IMR-90 (cell line): ENCODE results near the gene TSGA10. TPM values are rescaled to one million over a fixed set of nuclear protein-coding genes. Genes with fewer than 3 reads are reported as not detected.

Experiments
- ATAC-seq: fragments of 200-7000 bp; cut with Tn5 transposase; 2 replicates; pipeline ENCODE4 v1.9.1; 2020; ENCODE audit warnings: low read depth, mild to moderate bottlenecking, moderate library complexity
- BruUV-seq: library from RNA; stranded (reverse); fragments of 400-500 nt; replicated peaks from 2 replicates; lab custom pipeline; 2021; lab: Mats Ljungman, UMichigan
- CTCF ChIA-PET: fragments of 300-600 bp; formaldehyde crosslinking; extraction: SDS; loops from one replicate; lab custom pipeline; 2021; ENCODE audit warnings: antibody characterized with exemption; lab: Yijun Ruan, JAX
- POLR2A ChIA-PET: fragments of 300-600 bp; sonication (Branson Sonifier 250); formaldehyde crosslinking; loops from one replicate; lab custom pipeline; 2022; ENCODE audit warnings: antibody characterized with exemption; ENCODE audit not compliant: unreplicated experiment; lab: Charles Lee
- DNase-seq: peaks from one replicate; pipeline ENCODE4 v3.0.0; 2013
- H2AFZ ChIP-seq: replicated peaks from 2 replicates; pipeline ENCODE3; 2013; ENCODE audit warnings: low read length, mild to moderate bottlenecking; ENCODE audit not compliant: poor library complexity
- H2AK5ac ChIP-seq: 2 replicates; pipeline ENCODE4 v1.6.1; 2013; ENCODE audit warnings: low read depth, low read length, inconsistent platforms
- H2AK9ac ChIP-seq: replicated peaks from 2 replicates; pipeline ENCODE3; 2013; ENCODE audit warnings: mild to moderate bottlenecking, low read depth, low read length, moderate library complexity; ENCODE audit not compliant: poor library complexity
- H2BK120ac ChIP-seq: 2 replicates; pipeline ENCODE4 v1.6.1; 2013; ENCODE audit warnings: low read depth, low read length, inconsistent platforms
- H2BK15ac ChIP-seq: 3 replicates; pipeline ENCODE4 v1.6.1; 2013; ENCODE audit warnings: low read depth, low read length, inconsistent platforms
- H2BK20ac ChIP-seq: 2 replicates; pipeline ENCODE4 v1.6.1; 2013; ENCODE audit warnings: low read depth, mild to moderate bottlenecking, inconsistent platforms, low read length, moderate library complexity
- H2BK5ac ChIP-seq: 2 replicates; pipeline ENCODE4 v1.6.1; 2013; ENCODE audit warnings: mild to moderate bottlenecking, low read depth, low read length, inconsistent platforms; ENCODE audit not compliant: poor library complexity, severe bottlenecking
- H3K14ac ChIP-seq: replicated peaks from 2 replicates; pipeline ENCODE4 v1.6.1; 2013; ENCODE audit warnings: low read depth, low read length, inconsistent platforms
- H3K18ac ChIP-seq: 2 replicates; pipeline ENCODE4 v1.6.1; 2013; ENCODE audit warnings: low read depth, low read length, control low read depth
- H3K23ac ChIP-seq: 2 replicates; pipeline ENCODE4 v1.6.1; 2013; ENCODE audit warnings: low read depth, low read length, inconsistent platforms
- H3K27ac ChIP-seq: 2 replicates; pipeline ENCODE4 v1.5.1; 2013; ENCODE audit warnings: mild to moderate bottlenecking, control low read depth, low read length; ENCODE audit not compliant: insufficient read depth
- H3K27me3 ChIP-seq: 2 replicates; pipeline ENCODE4 v1.6.1; 2013; ENCODE audit warnings: low read length; ENCODE audit not compliant: control insufficient read depth, insufficient read depth
- H3K36me3 ChIP-seq: 2 replicates; pipeline ENCODE4 v1.6.1; 2013; ENCODE audit warnings: low read length, mixed read lengths; ENCODE audit not compliant: control insufficient read depth, insufficient read depth
- H3K4ac ChIP-seq: 2 replicates; pipeline ENCODE4 v1.6.1; 2013; ENCODE audit warnings: low read depth, low read length, inconsistent platforms
- H3K4me1 ChIP-seq: 2 replicates; pipeline ENCODE4 v1.6.1; 2013; ENCODE audit warnings: low read length, mixed read lengths; ENCODE audit not compliant: control insufficient read depth, insufficient read depth
- H3K4me2 ChIP-seq: 2 replicates; pipeline ENCODE4 v1.6.1; 2013; ENCODE audit warnings: low read depth, mild to moderate bottlenecking, control low read depth, low read length, moderate library complexity
- H3K4me3 ChIP-seq: 2 replicates; pipeline ENCODE4 v1.5.1; 2013; ENCODE audit warnings: low read depth, mild to moderate bottlenecking, control low read depth, low read length, moderate library complexity; ENCODE audit not compliant: insufficient read depth
- H3K56ac ChIP-seq: 2 replicates; pipeline ENCODE4 v1.6.1; 2013; ENCODE audit warnings: low read length, inconsistent platforms; ENCODE audit not compliant: insufficient read depth; ENCODE audit errors: extremely low read depth
- H3K79me1 ChIP-seq, 2 experiments: 2 replicates each; pipeline ENCODE4 v1.6.1; 2013; ENCODE audit warnings: low read length in 2 of 2, inconsistent platforms in 1 of 2, low read depth in 1 of 2
- H3K9ac ChIP-seq: 2 replicates; pipeline ENCODE4 v1.6.1; 2013; ENCODE audit warnings: low read depth, low read length, control low read depth
- H3K9me1 ChIP-seq: 2 replicates; pipeline ENCODE4 v1.6.1; 2013; ENCODE audit warnings: low read length, inconsistent platforms; ENCODE audit not compliant: insufficient read depth
- H3K9me3 ChIP-seq: 2 replicates; pipeline ENCODE4 v1.6.1; 2013; ENCODE audit warnings: low read length; ENCODE audit not compliant: control insufficient read depth, insufficient read depth
- H4K20me1 ChIP-seq: 2 replicates; pipeline ENCODE4 v1.6.1; 2013; ENCODE audit warnings: low read length, inconsistent platforms; ENCODE audit not compliant: insufficient read depth
- H4K5ac ChIP-seq: 2 replicates; pipeline ENCODE4 v1.6.1; 2013; ENCODE audit warnings: mild to moderate bottlenecking, low read depth, low read length, control low read depth
- H4K8ac ChIP-seq, 2 experiments: 2 replicates each; pipeline ENCODE4 v1.6.1; 2013; ENCODE audit warnings: low read depth in 2 of 2, low read length in 2 of 2, control low read depth in 1 of 2, inconsistent platforms in 1 of 2
- H4K91ac ChIP-seq: 2 replicates; pipeline ENCODE4 v1.6.1; 2013; ENCODE audit warnings: low read depth, low read length, inconsistent platforms; ENCODE audit not compliant: insufficient read depth
- BHLHE40 ChIP-seq: fragments of 150-350 bp; IDR thresholded peaks from 2 replicates; pipeline ENCODE4 v1.6.1; 2016; ENCODE audit warnings: mild to moderate bottlenecking, low read depth, low read length
- CEBPB ChIP-seq: IDR thresholded peaks from 2 replicates; pipeline ENCODE4 v1.6.1; 2012; ENCODE audit warnings: low read depth, low read length, improper control_type of control experiment
- CHD1 ChIP-seq: IDR thresholded peaks from 2 replicates; pipeline ENCODE4 v1.6.1; 2012; ENCODE audit warnings: low read depth, low read length, improper control_type of control experiment
- CTCF ChIP-seq: conservative IDR thresholded peaks from 2 replicates; pipeline ENCODE4 v1.5.1; 2012; ENCODE audit warnings: mild to moderate bottlenecking, low read depth, low read length, improper control_type of control experiment
- ELK1 ChIP-seq: fragments of 150-350 bp; IDR thresholded peaks from 2 replicates; pipeline ENCODE4 v1.6.1; 2016; ENCODE audit warnings: low read depth, mild to moderate bottlenecking, low read length, moderate library complexity, borderline replicate concordance
- FOS ChIP-seq: fragments of 150-350 bp; IDR thresholded peaks from 2 replicates; pipeline ENCODE4 v1.6.1; 2016; ENCODE audit warnings: low read depth, low read length
- MAFK ChIP-seq: IDR thresholded peaks from 2 replicates; pipeline ENCODE4 v1.6.1; 2012; ENCODE audit warnings: low read depth, low read length, improper control_type of control experiment
- MAZ ChIP-seq: IDR thresholded peaks from 2 replicates; pipeline ENCODE4 v1.6.1; 2012; ENCODE audit warnings: low read depth, mild to moderate bottlenecking, low read length, improper control_type of control experiment, moderate library complexity, borderline replicate concordance
- MXI1 ChIP-seq: IDR thresholded peaks from 2 replicates; pipeline ENCODE4 v1.6.1; 2012; ENCODE audit warnings: low read depth, mild to moderate bottlenecking, low read length, moderate library complexity, borderline replicate concordance
- RAD21 ChIP-seq: IDR thresholded peaks from 2 replicates; pipeline ENCODE4 v1.6.1; 2012; ENCODE audit warnings: low read length, improper control_type of control experiment
- RCOR1 ChIP-seq: IDR thresholded peaks from 2 replicates; pipeline ENCODE4 v1.6.1; 2012; ENCODE audit warnings: mild to moderate bottlenecking, low read length, improper control_type of control experiment; ENCODE audit not compliant: insufficient replicate concordance
- RFX5 ChIP-seq: IDR thresholded peaks from 2 replicates; pipeline ENCODE4 v1.8.0; 2012; ENCODE audit warnings: low read depth, mild to moderate bottlenecking, low read length, moderate library complexity
- USF2 ChIP-seq: fragments of 150-350 bp; IDR thresholded peaks from 2 replicates; pipeline ENCODE4 v1.6.1; 2017; ENCODE audit warnings: mild to moderate bottlenecking, antibody characterized with exemption, low read length, low read depth
- WGBS, 2 experiments: methylation state at CpG; one replicate each; pipeline versions ENCODE4 v1.1.5 to v1.1.7; 2013; ENCODE audit warnings: missing lambda C conversion rate in 2 of 2; ENCODE audit not compliant: insufficient read length in 1 of 2; ENCODE audit errors: extremely low coverage in 2 of 2; 5-methylcytosine and 5-hydroxymethylcytosine counted together
- dilution Hi-C: fragments of 300-500 bp; cut with HindIII; formaldehyde crosslinking; loops from one replicate; pipeline ENCODE4 v1.14.3; 2018; ENCODE audit warnings: low sequenced_read_pairs; ENCODE audit not compliant: unreplicated experiment
- in situ Hi-C: fragments of 300-500 bp; cut with MboI; formaldehyde crosslinking; loops from 3 replicates; pipeline ENCODE4 v1.14.3; 2019; ENCODE audit warnings: low sequenced_read_pairs, inconsistent platforms, mixed read lengths
- intact Hi-C: fragments of 100-400 bp; cut with micrococcal nuclease; formaldehyde crosslinking; loops from 2 replicates; pipeline ENCODE4 v1.10.0; 2022
- polyA plus RNA-seq, 3 experiments: library from polyadenylated mRNA; depleted of rRNA; stranded (reverse); fragments of >200 nt; gene quantifications; 2 replicates each; pipeline ENCODE4 v1.2.3, GENCODE V29; 2012; ENCODE audit warnings: low replicate concordance in 1 of 3
- total RNA-seq: library from RNA; depleted of rRNA; stranded (reverse); fragments of >200 nt; gene quantifications from 2 replicates; pipeline ENCODE4 v1.2.3, GENCODE V29; 2012

Gene TSGA10
- total and polyA plus RNA-seq, 2 of the 4 experiments (the other 2 are of a cell fraction): 0.32 to 0.54 TPM

- H4K5ac ChIP-seq: no peak overlapping the region
- no peak overlapping the region for H2BK20ac ChIP-seq
- no peaks in the 10 kb centered on the region; the same call in 1 of the 2 replicates for H3K9me3 ChIP-seq
- H2AK9ac ChIP-seq: no peak overlapping the region
- no peak overlapping the region for H2BK5ac ChIP-seq
- no peak overlapping the region for H2BK15ac ChIP-seq
- no peaks in the 10 kb centered on the region for H3K79me1 ChIP-seq
- H4K8ac ChIP-seq: no peak overlapping the region
- no peak overlapping the region for H2AK5ac ChIP-seq
- dilution Hi-C loops (no loop called here), intact Hi-C loops (no loop called here), in situ Hi-C loops (no loop called here)
- H3K4ac ChIP-seq: no peak overlapping the region
- POLR2A ChIA-PET: no interaction called here
- WGBS, 2 experiments: no CpG with 5 or more reads among the region's 1 CpG
- no peak overlapping the region for H3K9ac ChIP-seq
- H3K4me3 ChIP-seq: no peak overlapping the region
- no peak for TF ChIP-seq MXI1
- no peak for TF ChIP-seq MAZ
- no peak for TF ChIP-seq ELK1
- TF ChIP-seq CEBPB: no peak
- TF ChIP-seq BHLHE40: no peak
- TF ChIP-seq RAD21: no peak
- no peak for TF ChIP-seq RCOR1
- TF ChIP-seq FOS: no peak
- TF ChIP-seq CTCF: no peak
- no peak for TF ChIP-seq CHD1
- TF ChIP-seq USF2: no peak
- TF ChIP-seq RFX5: no peak
- TF ChIP-seq MAFK: no peak
- H3K56ac ChIP-seq: no peak overlapping the region
- no peaks in the 10 kb centered on the region for H3K36me3 ChIP-seq
- H3K4me1 ChIP-seq: no peaks in the 10 kb centered on the region
- no peak overlapping the region for H4K91ac ChIP-seq
- no peaks in the 10 kb centered on the region; the same call in 1 of the 2 replicates for H3K27me3 ChIP-seq
- H3K23ac ChIP-seq: no peak overlapping the region
- H3K14ac ChIP-seq: no peak overlapping the region
- DNase-seq (no peak), ATAC-seq (no peak)
- no peaks in the 10 kb centered on the region for H4K20me1 ChIP-seq
- H3K9me1 ChIP-seq: no peaks in the 10 kb centered on the region
- H3K4me2 ChIP-seq: no peak overlapping the region
- no peak overlapping the region for H3K18ac ChIP-seq
- H2BK120ac ChIP-seq: no peak overlapping the region
- CTCF ChIA-PET: no interaction called here
- H3K27ac ChIP-seq: no peak overlapping the region
- H2AFZ ChIP-seq: no peak overlapping the region
- no TSS peak for BruUV-seq
Observed at GRCh38 chr2:99096728-99097127, 58.0 kb downstream of the TSGA10 start.
